ENCODE measurements around the gene SRI. TPM values are rescaled to one million over a fixed set of nuclear protein-coding genes. Genes with fewer than 3 reads are reported as not detected.
A peak's percentile ranks its signal among the peaks of the same experiment; 100 is the strongest.

SRI gene
- total and polyA plus RNA-seq, 7 experiments from 2014 or later = 39.9 to 209 (median 66.4) TPM

DNA sequence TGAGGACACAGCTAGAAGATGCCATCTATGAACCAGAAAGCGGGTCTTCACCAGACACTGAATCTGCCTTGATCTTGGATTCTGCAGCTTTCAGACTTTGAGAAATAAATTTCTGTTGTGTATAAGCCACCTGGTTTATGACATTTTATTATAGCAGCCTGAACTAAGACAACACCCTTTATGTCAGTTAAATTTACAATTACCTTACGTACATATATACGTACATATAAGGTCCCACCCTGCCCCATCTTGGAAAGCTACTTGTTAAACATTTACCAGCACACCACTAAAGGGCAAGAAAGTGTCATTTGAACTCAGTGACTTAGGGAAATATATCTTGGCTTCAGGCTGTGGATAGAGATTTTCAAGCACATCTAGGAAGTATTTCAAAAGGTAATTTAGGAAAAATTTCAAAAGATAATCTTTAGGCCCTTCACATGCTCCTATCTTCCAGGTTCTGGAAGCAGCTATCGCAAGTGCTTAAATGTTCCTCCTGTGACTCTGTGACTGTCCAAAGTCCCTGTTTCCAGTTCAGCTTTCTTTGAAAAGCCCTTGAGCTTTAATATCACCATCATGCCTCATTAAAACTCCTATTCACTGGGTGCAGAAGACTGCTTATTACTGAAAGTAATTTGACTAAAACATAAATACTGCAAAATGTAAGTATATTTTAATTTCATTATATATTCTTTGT, 9.6 kb upstream of the SRI start:
- Histone ChIP-seq H3K4me1 (ENCODE audit: control insufficient read depth in 2 of 2, insufficient read depth in 2 of 2, low read length in 2 of 2) (no peaks in the 10 kb centered on the region), H3K9me3 (ENCODE audit: control insufficient read depth in 2 of 3, low read length in 3 of 3) (no peaks in the 10 kb centered on the region), H3K27ac (ENCODE audit: low read depth, low read length) (no peak overlapping the region), H3K4me3 (ENCODE audit: low read length) (no peak overlapping the region), H3K27me3 (ENCODE audit: control insufficient read depth in 2 of 2, insufficient read depth in 2 of 2, low read length in 2 of 2) (no peaks in the 10 kb centered on the region), H3K36me3 (ENCODE audit: control insufficient read depth in 2 of 3, insufficient read depth in 3 of 3, low read length in 3 of 3) (no peaks in the 10 kb centered on the region)
- Mint-ChIP-seq H3K27ac (no peak overlapping the region), H3K9me3 (peaks cover 2 to 15% (median 11%) of the 10 kb centered on the region in 11 donors), H3K36me3 (peaks cover 0 to 4% (median 0%) of the 10 kb centered on the region in 5 donors), H3K4me3 (no peak overlapping the region), H3K27me3 (peaks cover 12 to 32% (median 26%) of the 10 kb centered on the region in 5 donors), H3K4me1 (no peaks in the 10 kb centered on the region)
- no peak for ATAC-seq
- intact Hi-C loops (cut with micrococcal nuclease) = no loop called here
- no peak for DNase-seq
- CTCF ChIA-PET = no interaction called here
- POLR2A ChIA-PET = interaction anchor here (0.8 kb wide), 1 partner anchor 9 kb away, joined by 3 read pairs; no protein-coding TSS in a partner anchor

GRCh38 chr7:88226886-88227516, 7.2 kb upstream of the SRI start:
- no peaks in the 10 kb centered on the region for H3K9me3 ChIP-seq (ENCODE audit: control insufficient read depth in 2 of 3, low read length in 3 of 3)
- H3K4me1 ChIP-seq (ENCODE audit: control insufficient read depth in 2 of 2, insufficient read depth in 2 of 2, low read length in 2 of 2) = no peaks in the 10 kb centered on the region
- DNase-seq (no peak), ATAC-seq (peak; percentile 37)
- H3K36me3 ChIP-seq (ENCODE audit: control insufficient read depth in 2 of 3, insufficient read depth in 3 of 3, low read length in 3 of 3) = no peaks in the 10 kb centered on the region
- no peak overlapping the region for H3K4me3 ChIP-seq (ENCODE audit: low read length)
- no peak overlapping the region for H3K27ac Mint-ChIP-seq
- no peak overlapping the region for H3K27ac ChIP-seq (ENCODE audit: low read depth, low read length)
- no peak overlapping the region for H3K4me3 Mint-ChIP-seq
- peaks cover 0 to 4% (median 0%) of the 10 kb centered on the region in 5 donors for H3K36me3 Mint-ChIP-seq
- no peaks in the 10 kb centered on the region for H3K4me1 Mint-ChIP-seq
- H3K27me3 Mint-ChIP-seq = peaks cover 12 to 29% (median 26%) of the 10 kb centered on the region in 5 donors
- intact Hi-C loops (cut with micrococcal nuclease) = no loop called here
- POLR2A ChIA-PET = no interaction called here
- peaks cover 0 to 4% of the 10 kb centered on the region in 2 donors for H3K27me3 ChIP-seq (ENCODE audit: control insufficient read depth in 2 of 2, insufficient read depth in 2 of 2, low read length in 2 of 2)
- CTCF ChIA-PET = no interaction called here
- H3K9me3 Mint-ChIP-seq = peaks cover 2 to 15% (median 11%) of the 10 kb centered on the region in 11 donors

DNA sequence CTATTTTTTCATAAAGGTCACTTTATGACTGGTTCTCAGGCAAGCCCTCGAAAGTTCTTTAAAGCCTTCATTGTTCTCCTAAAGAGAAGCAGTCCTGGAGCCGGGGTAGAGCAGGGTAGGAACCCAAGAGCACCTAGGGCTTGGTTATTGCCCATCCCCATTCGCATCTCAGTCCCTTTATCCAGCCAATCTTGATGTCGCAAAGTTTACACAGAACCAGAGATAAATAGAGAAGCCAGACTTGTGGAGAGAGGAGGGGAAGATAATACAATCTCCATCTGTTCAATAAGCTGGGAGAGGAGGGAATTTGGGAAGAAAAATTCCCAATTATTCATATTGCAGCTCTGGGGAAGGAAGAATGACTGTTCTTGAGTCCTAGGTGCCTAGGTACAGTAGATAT, 6.4 kb upstream of the SRI start:
- H3K27me3 Mint-ChIP-seq = peaks cover 12 to 26% (median 18%) of the 10 kb centered on the region in 5 donors
- H3K36me3 Mint-ChIP-seq = peaks cover 0 to 4% (median 0%) of the 10 kb centered on the region in 5 donors
- H3K4me3 ChIP-seq (ENCODE audit: low read length) = no peak overlapping the region
- H3K9me3 ChIP-seq (ENCODE audit: control insufficient read depth in 2 of 3, low read length in 3 of 3) = no peaks in the 10 kb centered on the region
- no peak overlapping the region for H3K27ac ChIP-seq (ENCODE audit: low read depth, low read length)
- H3K4me1 Mint-ChIP-seq = peaks cover 0 to 2% (median 1%) of the 10 kb centered on the region in 7 donors
- H3K36me3 ChIP-seq (ENCODE audit: control insufficient read depth in 2 of 3, insufficient read depth in 3 of 3, low read length in 3 of 3) = no peaks in the 10 kb centered on the region
- DNase-seq (no peak), ATAC-seq (no peak)
- peaks cover 2 to 15% (median 11%) of the 10 kb centered on the region in 11 donors for H3K9me3 Mint-ChIP-seq
- H3K4me3 Mint-ChIP-seq = no peak overlapping the region
- no peaks in the 10 kb centered on the region for H3K4me1 ChIP-seq (ENCODE audit: control insufficient read depth in 2 of 2, insufficient read depth in 2 of 2, low read length in 2 of 2)
- intact Hi-C loops (cut with micrococcal nuclease) = no loop called here
- CTCF ChIA-PET = no interaction called here
- POLR2A ChIA-PET = no interaction called here
- H3K27me3 ChIP-seq (ENCODE audit: control insufficient read depth in 2 of 2, insufficient read depth in 2 of 2, low read length in 2 of 2) = peaks cover 0 to 4% of the 10 kb centered on the region in 2 donors
- H3K27ac Mint-ChIP-seq = no peak overlapping the region

DNA sequence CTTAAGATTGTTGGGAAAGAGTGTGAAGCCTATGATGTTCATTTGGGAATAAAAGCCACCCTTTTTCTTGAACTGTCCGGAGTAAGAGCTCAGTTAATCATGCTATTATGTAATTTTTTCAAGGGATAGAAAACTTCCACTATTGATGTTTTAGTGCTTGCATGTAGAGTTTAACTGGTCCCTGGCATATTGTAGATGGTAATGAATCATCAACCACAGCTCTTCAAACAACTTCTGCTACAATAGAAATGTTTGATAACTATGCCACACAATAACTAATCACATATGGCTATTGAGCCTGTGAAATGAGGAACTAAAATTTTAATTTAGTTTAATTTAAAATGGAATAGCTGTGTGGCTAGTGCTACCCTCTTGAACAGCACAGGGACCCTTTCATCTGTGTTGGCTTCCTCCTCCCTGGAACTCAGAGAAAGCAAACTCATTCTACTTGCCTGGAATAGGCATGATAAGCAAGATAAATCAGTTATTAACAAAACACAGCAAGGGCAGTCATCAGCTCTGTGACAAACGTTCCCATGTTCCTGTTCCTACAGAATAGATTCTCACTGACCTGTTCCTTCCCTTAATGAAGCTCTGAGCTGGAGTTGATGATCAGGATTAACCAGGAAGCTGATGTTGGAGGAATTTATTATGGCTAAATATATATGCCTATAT, 4.9 kb upstream of the SRI start:
- peaks cover 0 to 15% (median 11%) of the 10 kb centered on the region in 11 donors for H3K9me3 Mint-ChIP-seq
- H3K27ac ChIP-seq (ENCODE audit: low read depth, low read length) = no peak overlapping the region
- H3K4me3 ChIP-seq (ENCODE audit: low read length) = no peak overlapping the region
- no peak overlapping the region for H3K27ac Mint-ChIP-seq
- intact Hi-C loops (cut with micrococcal nuclease) = loop anchor here in 1 of 2 donors (5.0 kb wide), 1 partner anchor 1893 kb away; no protein-coding TSS in a partner anchor
- H3K9me3 ChIP-seq (ENCODE audit: control insufficient read depth in 2 of 3, low read length in 3 of 3) = no peaks in the 10 kb centered on the region
- no peak for ATAC-seq
- DNase-seq = no peak
- POLR2A ChIA-PET = no interaction called here
- peaks cover 0 to 13% (median 12%) of the 10 kb centered on the region in 7 donors for H3K4me1 Mint-ChIP-seq
- peaks cover 0 to under 1% (median 0%) of the 10 kb centered on the region in 3 experiments for H3K36me3 ChIP-seq (ENCODE audit: control insufficient read depth in 2 of 3, insufficient read depth in 3 of 3, low read length in 3 of 3)
- H3K4me1 ChIP-seq (ENCODE audit: control insufficient read depth in 2 of 2, insufficient read depth in 2 of 2, low read length in 2 of 2) = peaks cover 5 to 8% of the 10 kb centered on the region in 2 donors
- no peak overlapping the region for H3K4me3 Mint-ChIP-seq
- peaks cover 0 to 4% of the 10 kb centered on the region in 2 donors for H3K27me3 ChIP-seq (ENCODE audit: control insufficient read depth in 2 of 2, insufficient read depth in 2 of 2, low read length in 2 of 2)
- CTCF ChIA-PET = no interaction called here
- H3K36me3 Mint-ChIP-seq = peaks cover 0 to 4% (median 0%) of the 10 kb centered on the region in 5 donors
- peaks cover 9 to 21% (median 12%) of the 10 kb centered on the region in 5 donors for H3K27me3 Mint-ChIP-seq

GRCh38 chr7:88223265-88223664, 3.4 kb upstream of the SRI start:
- intact Hi-C loops (cut with micrococcal nuclease) = loop anchor here in 1 of 2 donors (5.0 kb wide), 1 partner anchor 1894 kb away; no protein-coding TSS in a partner anchor
- Histone ChIP-seq H3K4me3 (ENCODE audit: low read length) (no peak overlapping the region), H3K27me3 (ENCODE audit: control insufficient read depth in 2 of 2, insufficient read depth in 2 of 2, low read length in 2 of 2) (peaks cover 0 to 4% of the 10 kb centered on the region in 2 donors), H3K4me1 (ENCODE audit: control insufficient read depth in 2 of 2, insufficient read depth in 2 of 2, low read length in 2 of 2) (peaks cover 8 to 9% of the 10 kb centered on the region in 2 donors), H3K27ac (ENCODE audit: low read depth, low read length) (no peak overlapping the region), H3K9me3 (ENCODE audit: control insufficient read depth in 2 of 3, low read length in 3 of 3) (no peaks in the 10 kb centered on the region), H3K36me3 (ENCODE audit: control insufficient read depth in 2 of 3, insufficient read depth in 3 of 3, low read length in 3 of 3) (peaks cover 0 to 4% (median 0%) of the 10 kb centered on the region in 3 experiments)
- ChIA-PET CTCF (no interaction called here), POLR2A (no interaction called here)
- H3K4me3 Mint-ChIP-seq = no peak overlapping the region
- peaks cover 0 to 4% (median 1%) of the 10 kb centered on the region in 11 donors for H3K9me3 Mint-ChIP-seq
- no peak overlapping the region for H3K27ac Mint-ChIP-seq
- no peak for ATAC-seq
- peaks cover 6 to 24% (median 20%) of the 10 kb centered on the region in 7 donors for H3K4me1 Mint-ChIP-seq
- DNase-seq = no peak
- H3K36me3 Mint-ChIP-seq = peaks cover 0 to 4% (median 0%) of the 10 kb centered on the region in 5 donors
- peaks cover 1 to 15% (median 3%) of the 10 kb centered on the region in 5 donors for H3K27me3 Mint-ChIP-seq

DNA sequence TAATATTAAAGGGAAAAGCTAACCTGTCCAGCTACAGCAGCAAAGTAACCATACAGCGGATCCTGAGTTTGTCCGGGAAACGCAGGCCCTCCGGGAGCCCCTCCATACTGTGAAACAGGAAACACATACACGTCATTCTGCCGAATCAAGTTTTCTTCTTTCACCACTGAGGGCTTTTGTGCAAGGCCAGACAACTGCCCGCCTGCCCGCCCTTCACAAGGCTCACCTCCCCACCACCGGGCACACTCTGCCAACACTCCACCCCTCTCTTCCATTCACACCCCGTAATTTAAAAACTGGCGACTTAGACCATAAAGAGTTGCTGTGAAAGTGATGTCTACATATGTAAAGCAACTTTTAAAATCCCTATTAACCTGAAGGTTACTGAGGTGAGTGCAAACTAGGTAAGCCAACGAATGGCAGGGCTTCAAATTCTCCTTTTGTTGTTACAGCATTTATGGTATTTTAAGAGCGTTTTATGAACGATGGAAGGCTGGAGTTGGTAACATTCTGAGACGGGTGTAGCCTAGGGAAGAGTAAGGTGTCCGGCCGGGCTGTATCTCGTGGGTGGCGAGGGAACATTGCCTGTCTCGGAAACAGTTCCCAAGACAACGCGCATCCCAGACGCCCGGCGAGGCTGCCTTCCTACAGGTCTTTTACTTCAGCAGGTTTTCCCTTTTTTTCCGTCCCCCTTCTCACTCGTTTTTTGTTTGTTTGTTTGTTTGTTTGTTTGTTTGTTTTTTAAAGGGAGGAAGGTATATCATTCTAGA, 817 bp downstream of the SRI start:
- H3K27me3 ChIP-seq (ENCODE audit: control insufficient read depth in 2 of 2, insufficient read depth in 2 of 2, low read length in 2 of 2) = peaks cover 0 to 1% of the 10 kb centered on the region in 2 donors
- ChIA-PET CTCF (no interaction called here), POLR2A (interaction anchor here (1.0 to 1.3 kb wide), 2 partner anchors 9 to 1064 kb away, joined by 3 to 4 read pairs; no protein-coding TSS in a partner anchor)
- no peaks in the 10 kb centered on the region for H3K9me3 Mint-ChIP-seq
- H3K27ac Mint-ChIP-seq = peak overlapping the region; percentile 87 to 95 (median 90)
- intact Hi-C loops (cut with micrococcal nuclease) = loop anchor here (2.0 to 5.0 kb wide), 6 partner anchors 287 to 1388 kb away; partner anchors contain the start of genes ADAM22 (in 1 of the 2), CROT (in 1 of the 2), DBF4 (in 1 of the 2) and RUNDC3B (in 1 of the 2)
- H3K4me3 ChIP-seq (ENCODE audit: low read length) = peak overlapping the region; percentile 97
- H3K9me3 ChIP-seq (ENCODE audit: control insufficient read depth in 2 of 3, low read length in 3 of 3) = no peaks in the 10 kb centered on the region
- H3K4me3 Mint-ChIP-seq = peak overlapping the region; percentile 93 to 99 (median 96)
- ATAC-seq (peak; percentile 13), DNase-seq (peak in 7 of 9 donors; percentile 9 to 38 (median 19))
- H3K27me3 Mint-ChIP-seq = peaks cover 0 to 4% (median 0%) of the 10 kb centered on the region in 5 donors
- H3K4me1 Mint-ChIP-seq = peaks cover 15 to 50% (median 38%) of the 10 kb centered on the region in 7 donors
- peaks cover 2 to 19% (median 8%) of the 10 kb centered on the region in 5 donors for H3K36me3 Mint-ChIP-seq
- peak overlapping the region; percentile 86 for H3K27ac ChIP-seq (ENCODE audit: low read depth, low read length)
- peaks cover 0 to 16% (median 5%) of the 10 kb centered on the region in 3 experiments for H3K36me3 ChIP-seq (ENCODE audit: control insufficient read depth in 2 of 3, insufficient read depth in 3 of 3, low read length in 3 of 3)
- peaks cover 15 to 18% of the 10 kb centered on the region in 2 donors for H3K4me1 ChIP-seq (ENCODE audit: control insufficient read depth in 2 of 2, insufficient read depth in 2 of 2, low read length in 2 of 2)
